ENCODE results near the gene LIN54.

The LIN54 gene

DNA sequence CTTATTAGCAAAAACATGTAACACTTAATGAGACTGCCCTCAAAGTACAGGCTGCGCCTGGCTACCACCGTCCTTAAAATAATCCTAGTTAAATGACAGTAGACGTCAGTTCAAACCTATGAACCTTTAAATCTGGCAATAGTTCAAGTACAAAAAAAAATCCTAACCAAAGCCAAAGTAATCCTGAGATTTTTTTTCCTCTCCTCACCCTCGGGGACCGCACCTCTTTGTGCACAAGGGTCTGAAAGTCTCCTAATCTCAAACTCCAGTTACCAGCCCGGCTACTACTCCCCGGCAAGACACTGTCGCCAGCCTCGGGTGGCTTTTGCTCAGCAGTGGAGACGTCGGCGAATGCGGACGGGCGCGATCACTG is 120.1 kb downstream of the LIN54 start:
- no peak for DNase-seq

DNA sequence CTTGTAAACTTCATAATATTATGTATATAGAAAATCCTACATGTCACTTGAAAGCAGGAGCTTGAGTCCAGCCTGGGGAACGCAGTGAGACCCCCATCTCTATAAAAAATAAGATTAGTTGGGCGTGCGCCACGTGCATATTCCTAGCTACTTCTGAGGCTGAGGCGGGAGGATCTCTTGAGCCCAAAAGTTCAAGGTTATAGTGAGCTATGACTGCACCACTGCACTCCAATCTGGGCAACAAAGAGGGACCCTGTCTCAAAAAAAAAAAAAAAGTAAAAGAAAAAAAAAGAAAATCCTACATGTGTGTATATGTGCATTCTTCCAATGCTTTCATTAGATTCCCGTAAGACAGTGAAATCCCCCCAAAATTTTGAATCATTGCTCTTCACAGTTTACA is 121.3 kb downstream of the LIN54 start:
- DNase-seq = no peak

DNA sequence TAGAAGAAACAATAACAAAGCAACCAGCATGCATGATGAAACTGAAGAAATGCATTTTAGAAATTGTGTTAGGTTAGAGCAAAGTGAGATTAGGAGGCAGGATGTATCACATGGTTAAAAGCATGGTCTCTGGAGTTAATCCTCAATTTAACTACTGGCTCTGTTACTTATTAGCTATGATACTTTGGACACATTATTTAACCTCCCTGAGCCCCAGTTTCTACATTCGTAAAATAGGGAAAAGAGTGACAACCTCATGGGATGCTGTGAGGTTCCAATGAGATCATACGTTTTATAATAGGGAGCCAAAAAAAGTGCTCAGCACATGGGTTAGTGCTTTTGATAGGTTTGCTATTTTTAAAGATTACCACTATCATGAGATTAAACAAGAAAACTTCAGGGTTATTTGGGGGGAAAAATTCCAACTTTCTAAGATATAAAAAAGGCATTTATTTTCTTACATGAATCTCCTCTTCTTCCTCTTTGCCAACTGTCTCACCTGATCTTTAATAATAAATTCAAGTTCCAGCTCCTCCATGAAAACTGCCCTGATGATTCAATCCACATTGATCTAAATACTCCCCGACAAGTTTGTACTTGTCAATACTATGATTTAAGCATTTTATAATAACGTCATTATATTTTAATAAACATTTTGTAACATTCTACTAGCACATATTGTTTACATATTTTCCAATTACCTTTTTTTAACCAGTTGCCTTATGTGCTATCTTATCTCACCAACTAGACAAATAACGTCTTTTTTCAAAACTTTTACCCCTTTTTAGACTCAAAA is 124.3 kb downstream of the LIN54 start:
- no peak for DNase-seq

GRCh38 chr4:82885410-82885809 is 125.2 kb downstream of the LIN54 start:
- DNase-seq = no peak

Data from hematopoietic multipotent progenitor cell treated with erythropoietin and hydrocortisone succinate and interleukin-3 and kit ligand, for 6 days (in vitro differentiated cells).